Neural progenitor cell (in vitro differentiated cells): ENCODE results near the gene CEP131. TPM values are rescaled to one million over a fixed set of nuclear protein-coding genes. Genes with fewer than 3 reads are reported as not detected.
A peak's percentile ranks its signal among the peaks of the same experiment; 100 is the strongest.

ENCODE experiments used
- DNase-seq: peaks from one replicate; pipeline ENCODE4 v3.0.0-alpha.2; 2016; ENCODE audit warnings: low spot score
- H2AFZ ChIP-seq: fragments of 200-600 bp; sonication (generic); replicated peaks from 2 replicates; pipeline ENCODE4 v1.6.1; 2016; ENCODE audit warnings: antibody characterized with exemption
- H3F3A ChIP-seq: fragments of 200-600 bp; sonication (generic); 2 replicates; pipeline ENCODE4 v1.6.1; 2016; ENCODE audit warnings: antibody characterized with exemption, low read depth
- H3K27ac ChIP-seq: fragments of 200-600 bp; sonication (generic); 2 replicates; pipeline ENCODE4 v1.5.1; 2016; ENCODE audit warnings: mild to moderate bottlenecking
- H3K27me3 ChIP-seq: fragments of 200-600 bp; sonication (generic); 2 replicates; pipeline ENCODE4 v1.6.1; 2016; ENCODE audit warnings: mild to moderate bottlenecking, moderate library complexity
- H3K36me3 ChIP-seq: fragments of 200-600 bp; sonication (generic); 2 replicates; pipeline ENCODE4 v1.5.1; 2016
- H3K4me1 ChIP-seq: fragments of 200-600 bp; sonication (generic); 2 replicates; pipeline ENCODE4 v1.6.1; 2016; ENCODE audit warnings: mixed run types
- H3K4me2 ChIP-seq: fragments of 200-600 bp; sonication (generic); 2 replicates; pipeline ENCODE4 v1.6.1; 2016
- H3K4me3 ChIP-seq: fragments of 200-600 bp; sonication (generic); 2 replicates; pipeline ENCODE4 v1.5.1; 2016
- H3K79me2 ChIP-seq: fragments of 200-600 bp; sonication (generic); 2 replicates; pipeline ENCODE4 v1.6.1; 2016; ENCODE audit warnings: low read depth
- H3K9ac ChIP-seq: fragments of 200-600 bp; sonication (generic); 2 replicates; pipeline ENCODE4 v1.6.1; 2016
- H3K9me3 ChIP-seq: fragments of 200-600 bp; sonication (generic); 2 replicates; pipeline ENCODE4 v1.5.1; 2016; ENCODE audit warnings: low read depth
- H4K20me1 ChIP-seq: fragments of 200-600 bp; sonication (generic); 2 replicates; pipeline ENCODE4 v1.6.1; 2016; ENCODE audit warnings: low read depth
- H3K27ac Mint-ChIP-seq: 3 replicates; pipeline ENCODE4 v1.8.0; 2021; ENCODE audit warnings: mixed read lengths
- H3K27me3 Mint-ChIP-seq: 2 replicates; pipeline ENCODE4 v1.8.0; 2022; ENCODE audit warnings: low read depth, mild to moderate bottlenecking, inconsistent platforms, moderate library complexity, mixed read lengths; ENCODE audit not compliant: insufficient read depth
- H3K36me3 Mint-ChIP-seq: 3 replicates; pipeline ENCODE4 v1.8.0; 2021; ENCODE audit warnings: mixed read lengths
- H3K4me1 Mint-ChIP-seq: 3 replicates; pipeline ENCODE4 v1.8.0; 2021; ENCODE audit warnings: mixed read lengths
- H3K4me3 Mint-ChIP-seq: 3 replicates; pipeline ENCODE4 v1.8.0; 2021; ENCODE audit warnings: mild to moderate bottlenecking, moderate library complexity, mixed read lengths
- H3K9me3 Mint-ChIP-seq: 3 replicates; pipeline ENCODE4 v1.8.0; 2020; ENCODE audit warnings: mixed read lengths
- CTCF ChIP-seq: fragments of 200-600 bp; sonication (generic); IDR thresholded peaks from 2 replicates; pipeline ENCODE4 v1.5.1; 2017; ENCODE audit warnings: antibody characterized with exemption, mild to moderate bottlenecking
- EZH2 ChIP-seq: fragments of 200-600 bp; sonication (generic); IDR thresholded peaks from 2 replicates; pipeline ENCODE4 v1.6.1; 2017; ENCODE audit warnings: antibody characterized with exemption, mild to moderate bottlenecking, moderate library complexity
- EZH2phosphoT487 ChIP-seq: fragments of 200-600 bp; sonication (generic); IDR thresholded peaks from 2 replicates; pipeline ENCODE4 v1.6.1; 2017; ENCODE audit warnings: antibody characterized with exemption
- total RNA-seq: library from RNA; depleted of rRNA; stranded (reverse); fragments of >200 nt; gene quantifications from 2 replicates; pipeline ENCODE4 v1.2.3, GENCODE V29; 2015; ENCODE audit warnings: low replicate concordance

Gene CEP131
- total RNA-seq, 1 donor from 2014 or later, result 7.7 TPM

DNA sequence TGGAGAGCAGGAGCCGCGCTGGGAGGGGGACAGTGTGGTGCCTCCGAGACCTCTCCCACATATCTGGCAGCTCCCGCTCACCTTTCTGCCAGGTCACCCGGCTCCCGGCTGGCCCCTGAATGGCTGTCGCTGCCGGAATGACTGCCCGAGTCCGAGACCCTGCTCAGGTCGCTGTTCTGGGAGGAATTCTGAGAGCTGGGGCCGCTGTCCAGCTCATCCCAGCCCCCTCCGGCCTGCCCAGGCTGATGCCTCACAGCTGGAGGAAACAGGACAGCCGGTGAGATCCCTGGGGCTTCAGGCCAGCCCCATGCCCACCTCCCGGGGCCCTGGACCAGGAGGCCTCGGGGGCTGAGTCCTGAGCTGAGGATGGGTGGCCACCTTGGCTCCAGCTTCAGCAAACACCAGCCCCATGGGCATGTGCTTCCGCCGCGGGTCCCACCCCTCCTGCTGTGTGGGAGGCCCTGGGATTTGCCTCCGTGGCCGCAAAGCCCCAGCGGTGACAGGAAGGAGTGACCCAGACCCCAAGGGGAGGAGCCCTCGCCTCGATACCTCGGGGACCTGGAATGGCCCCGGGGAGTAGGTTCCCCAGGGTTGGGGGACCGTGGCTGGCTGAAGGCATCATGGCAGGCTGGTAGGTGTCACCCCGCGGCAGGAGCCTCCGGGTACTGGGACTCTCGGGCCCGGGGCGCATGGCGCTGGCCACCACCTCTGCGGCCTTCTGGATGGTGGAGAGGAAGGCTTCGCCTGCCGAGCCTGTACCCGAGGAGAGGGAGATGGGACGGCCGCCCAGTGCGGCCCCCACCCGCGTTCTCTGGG, 9.2 kb upstream of the CEP131 start:
- Histone ChIP-seq H3K4me1 (no peaks in the 10 kb centered on the region), H3K9ac (no peak overlapping the region), H3K27ac (no peak overlapping the region), H3K36me3 (no peaks in the 10 kb centered on the region), H3K9me3 (no peaks in the 10 kb centered on the region), H3K4me2 (no peak overlapping the region), H2AFZ (no peak overlapping the region), H3K4me3 (no peak overlapping the region), H3F3A (no peaks in the 10 kb centered on the region), H3K79me2 (no peaks in the 10 kb centered on the region), H3K27me3 (no peaks in the 10 kb centered on the region), H4K20me1 (no peaks in the 10 kb centered on the region)
- DNase-seq, result no peak
- Mint-ChIP-seq H3K4me3 (no peak overlapping the region), H3K27me3 (peaks cover 5% of the 10 kb centered on the region), H3K4me1 (peaks cover 5% of the 10 kb centered on the region), H3K9me3 (no peaks in the 10 kb centered on the region), H3K27ac (no peak overlapping the region), H3K36me3 (peaks cover 11% of the 10 kb centered on the region)
- no peak for TF ChIP-seq EZH2
- no peak for TF ChIP-seq CTCF
- no peak for TF ChIP-seq EZH2phosphoT487

- no peak overlapping the region for H2AFZ ChIP-seq
- H3K4me1 ChIP-seq, result no peaks in the 10 kb centered on the region
- no peak overlapping the region for H3K9ac ChIP-seq
- H3K4me2 ChIP-seq, result no peak overlapping the region
- Mint-ChIP-seq H3K27me3 (peaks cover 5% of the 10 kb centered on the region), H3K36me3 (peaks cover 11% of the 10 kb centered on the region), H3K27ac (peak overlapping the region; percentile 28), H3K4me3 (peak overlapping the region; percentile 0), H3K9me3 (peaks cover 3% of the 10 kb centered on the region), H3K4me1 (peaks cover 5% of the 10 kb centered on the region)
- no peaks in the 10 kb centered on the region for H3F3A ChIP-seq
- H3K27ac ChIP-seq, result no peak overlapping the region
- no peak for DNase-seq
- TF ChIP-seq CTCF, result no peak
- TF ChIP-seq EZH2phosphoT487, result no peak
- TF ChIP-seq EZH2, result no peak
- H3K36me3 ChIP-seq, result no peaks in the 10 kb centered on the region
- no peak overlapping the region for H3K4me3 ChIP-seq
- H3K27me3 ChIP-seq, result no peaks in the 10 kb centered on the region
- H3K79me2 ChIP-seq, result no peaks in the 10 kb centered on the region
- no peaks in the 10 kb centered on the region for H4K20me1 ChIP-seq
- H3K9me3 ChIP-seq, result no peaks in the 10 kb centered on the region
These were observed 8.4 kb upstream of the CEP131 start for GRCh38 chr17:81231121-81231645.

DNA sequence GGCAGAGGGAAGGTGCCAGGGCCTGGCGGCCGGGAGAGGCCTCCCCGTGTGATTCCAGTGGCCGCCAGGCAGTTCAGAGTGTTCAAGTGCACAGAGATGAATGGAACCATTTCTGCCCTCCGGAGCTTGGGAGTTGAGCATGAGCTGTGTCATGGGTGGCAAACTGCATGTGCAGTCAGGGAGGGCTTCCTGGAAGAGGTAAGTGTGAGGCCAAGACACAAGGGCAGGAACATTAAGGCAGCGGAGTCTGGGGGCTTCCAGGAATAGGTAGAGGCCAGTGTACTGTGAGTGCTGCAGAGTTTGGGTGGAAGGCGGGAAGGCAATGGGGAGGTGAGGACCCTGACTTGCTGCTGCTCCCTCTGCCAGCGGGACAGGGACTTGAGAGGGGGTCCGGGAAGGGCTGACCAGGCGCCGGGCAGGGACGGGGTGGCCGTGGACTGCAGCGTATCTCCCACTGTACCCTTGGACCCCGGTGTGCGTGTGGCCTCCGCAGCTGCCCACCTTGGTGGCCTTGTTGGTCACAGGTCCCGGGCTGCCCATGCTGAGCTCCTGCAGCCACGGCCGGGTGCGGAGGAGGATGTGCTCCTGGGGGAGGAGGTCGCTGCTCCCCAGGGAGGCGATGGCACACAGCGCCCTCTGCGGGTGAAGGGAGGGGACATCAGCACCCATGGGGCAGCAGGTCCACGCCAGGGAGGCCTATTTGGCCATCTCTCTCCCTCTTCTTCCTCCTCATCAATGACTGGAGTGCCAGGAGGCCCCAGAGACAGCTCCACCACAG, 7.5 kb upstream of the CEP131 start:
- Histone ChIP-seq H3K36me3 (no peaks in the 10 kb centered on the region), H3K27me3 (no peaks in the 10 kb centered on the region), H3F3A (no peaks in the 10 kb centered on the region), H3K9ac (no peak overlapping the region), H3K79me2 (no peaks in the 10 kb centered on the region), H3K4me2 (no peak overlapping the region), H4K20me1 (no peaks in the 10 kb centered on the region), H3K9me3 (no peaks in the 10 kb centered on the region), H3K27ac (no peak overlapping the region), H3K4me3 (no peak overlapping the region), H2AFZ (no peak overlapping the region), H3K4me1 (no peaks in the 10 kb centered on the region)
- H3K36me3 Mint-ChIP-seq, result peaks cover 11% of the 10 kb centered on the region
- H3K4me1 Mint-ChIP-seq, result peaks cover 5% of the 10 kb centered on the region
- H3K27me3 Mint-ChIP-seq, result peaks cover 9% of the 10 kb centered on the region
- peaks cover 10% of the 10 kb centered on the region for H3K9me3 Mint-ChIP-seq
- H3K27ac Mint-ChIP-seq, result no peak overlapping the region
- H3K4me3 Mint-ChIP-seq, result no peak overlapping the region
- no peak for TF ChIP-seq EZH2
- peak; percentile 37 for TF ChIP-seq CTCF
- no peak for TF ChIP-seq EZH2phosphoT487
- DNase-seq, result no peak
